Ureter (tissue), 1 donor: ENCODE data around the gene STPG4. TPM values are rescaled to one million over a fixed set of nuclear protein-coding genes. Genes with fewer than 3 reads are reported as not detected.
A peak's percentile ranks its signal among the peaks of the same experiment; 100 is the strongest.
"Not testable (repeated sequence)": the region's sequence is repeated elsewhere in the genome, so short reads cannot be mapped to it uniquely, and the experiment has no call there.

Source experiments
- DNase-seq: peaks from one replicate; pipeline ENCODE4 v3.0.0-alpha.2; 2020; ENCODE audit warnings: low spot score
- total RNA-seq: library from RNA; stranded (reverse); gene quantifications from one replicate; pipeline ENCODE4 v1.2.4, GENCODE V29; 2023
- donor health status: DM: yes; HTN: yes; CAD: no.

Gene STPG4
- total RNA-seq, 1 donor from 2014 or later, result not detected

DNA sequence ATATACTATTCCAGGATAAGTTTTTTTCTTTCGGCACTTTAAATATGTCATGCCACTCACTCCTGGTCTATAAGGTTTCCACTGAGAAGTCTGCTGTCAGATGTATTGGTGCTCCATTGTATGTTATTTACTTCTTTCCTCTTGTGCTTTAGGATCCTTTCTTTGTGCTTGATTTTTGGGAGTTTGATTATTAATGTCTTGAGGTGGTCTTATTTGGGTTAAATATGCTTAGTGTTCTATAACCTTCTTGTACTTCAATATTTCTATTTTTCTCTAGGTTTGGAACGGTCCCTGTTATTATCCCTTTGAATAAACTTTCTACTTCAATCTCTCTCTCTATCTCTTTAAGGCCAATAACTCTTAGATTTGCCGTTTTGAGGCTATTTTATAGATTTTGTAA is 28.3 kb downstream of the STPG4 start:
- DNase-seq, result no peak

- not testable (repeated sequence) for DNase-seq
Measured at GRCh38 chr2:47124740-47125139, 30.4 kb downstream of the STPG4 start.

- DNase-seq, result not testable (repeated sequence)
Measured at GRCh38 chr2:47120424-47120823, 34.7 kb downstream of the STPG4 start.

GRCh38 chr2:47119001-47119400 is 36.1 kb downstream of the STPG4 start:
- DNase-seq, result no peak

- no peak for DNase-seq
Measured at GRCh38 chr2:47118581-47118980, 36.5 kb downstream of the STPG4 start.

GRCh38 chr2:47112665-47113435 is 42.3 kb downstream of the STPG4 start:
- no peak for DNase-seq

DNA sequence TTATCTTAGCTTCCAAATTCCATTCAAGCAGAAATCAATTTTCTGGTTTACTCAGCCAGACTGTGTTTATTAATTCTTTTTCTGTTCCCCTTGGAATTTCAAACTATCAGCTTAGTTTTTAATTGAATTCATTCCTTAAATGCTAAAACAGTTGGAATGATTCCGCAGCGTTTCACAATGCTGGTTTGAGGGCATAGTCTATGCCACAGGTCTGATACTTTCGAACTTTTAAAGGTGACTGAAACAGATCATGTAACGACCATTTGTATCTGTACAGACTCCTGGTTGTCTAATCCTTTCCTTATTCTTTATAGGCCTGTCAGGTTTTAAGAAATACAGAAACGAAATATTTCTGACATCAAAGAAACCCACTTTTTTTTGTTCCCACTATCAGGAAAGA is 45.4 kb downstream of the STPG4 start:
- DNase-seq, result no peak

- DNase-seq, result no peak
Measured at GRCh38 chr2:47109007-47109375, 46.1 kb downstream of the STPG4 start.

DNA sequence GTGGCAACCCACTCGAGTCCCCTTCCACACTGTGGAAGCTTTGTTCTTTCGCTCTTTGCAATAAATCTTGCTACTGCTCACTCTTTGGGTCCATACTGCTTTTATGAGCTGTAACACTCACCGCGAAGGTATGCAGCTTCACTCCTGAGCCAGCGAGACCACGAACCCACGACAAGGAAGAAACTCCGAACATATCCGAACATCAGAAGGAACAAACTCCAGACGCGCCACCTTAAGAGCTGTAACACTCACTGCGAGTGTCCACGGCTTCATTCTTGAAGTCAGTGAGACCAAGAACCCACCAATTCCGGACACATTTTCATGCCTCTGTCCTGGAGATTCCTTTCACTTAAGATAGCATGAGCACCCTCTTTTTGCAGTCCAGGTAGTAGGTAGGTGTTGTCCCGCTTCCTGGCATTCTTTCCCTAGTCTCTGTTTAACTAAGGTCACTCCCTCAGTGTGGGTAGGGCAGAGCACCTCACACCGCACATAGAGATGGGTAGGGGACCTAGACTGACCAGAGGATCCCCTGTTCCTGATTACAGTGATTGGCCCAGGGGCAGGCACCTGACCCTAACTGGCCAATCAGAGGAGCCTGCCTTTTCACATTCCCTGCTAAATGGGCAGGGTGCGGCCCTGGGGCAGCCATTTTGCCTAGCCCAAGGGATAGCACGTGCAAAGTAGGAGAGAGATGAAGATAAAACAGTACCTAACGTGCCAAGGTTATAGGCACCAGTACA is 46.7 kb downstream of the STPG4 start:
- DNase-seq, result peak; percentile 24

DNA sequence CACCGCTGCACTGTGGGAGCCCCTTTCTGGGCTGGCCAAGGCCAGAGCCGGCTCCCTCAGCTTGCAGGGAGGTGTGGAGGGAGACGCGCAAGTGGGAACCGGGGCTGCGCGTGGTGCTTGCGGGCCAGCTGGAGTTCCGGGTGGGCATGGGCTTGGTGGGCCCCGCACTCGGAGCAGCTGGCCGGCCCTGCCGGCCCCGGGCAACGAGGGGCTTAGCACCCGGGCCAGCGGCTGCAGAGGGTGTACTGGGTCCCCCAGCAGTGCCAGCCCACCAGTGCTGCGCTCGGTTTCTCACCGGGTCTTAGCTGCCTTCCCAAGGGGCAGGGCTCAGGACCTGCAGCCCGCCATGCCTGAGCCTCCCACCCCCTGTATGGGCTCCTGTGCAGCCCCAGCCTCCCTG is 47.9 kb downstream of the STPG4 start:
- peak; percentile 29 for DNase-seq

- DNase-seq, result not testable (repeated sequence)
Measured at GRCh38 chr2:47106231-47106630, 48.9 kb downstream of the STPG4 start.

DNA sequence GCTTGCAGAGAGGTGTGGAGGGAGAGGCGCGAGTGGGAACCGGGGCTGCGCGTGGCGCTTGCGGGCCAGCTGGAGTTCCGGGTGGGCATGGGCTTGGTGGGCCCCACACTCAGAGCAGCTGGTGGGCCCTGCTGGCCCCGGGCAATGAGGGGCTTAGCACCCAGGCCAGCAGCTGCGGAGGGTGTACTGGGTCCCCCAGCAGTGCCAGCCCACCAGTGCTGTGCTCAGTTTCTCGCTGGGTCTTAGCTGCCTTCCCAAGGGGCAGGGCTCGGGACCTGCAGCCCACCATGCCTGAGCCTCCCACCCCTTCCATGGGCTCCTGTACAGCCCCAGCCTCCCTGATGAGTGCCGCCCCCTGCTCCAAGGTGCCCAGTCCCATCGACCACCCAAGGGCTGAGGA is 55.4 kb downstream of the STPG4 start:
- not testable (repeated sequence) for DNase-seq

DNA sequence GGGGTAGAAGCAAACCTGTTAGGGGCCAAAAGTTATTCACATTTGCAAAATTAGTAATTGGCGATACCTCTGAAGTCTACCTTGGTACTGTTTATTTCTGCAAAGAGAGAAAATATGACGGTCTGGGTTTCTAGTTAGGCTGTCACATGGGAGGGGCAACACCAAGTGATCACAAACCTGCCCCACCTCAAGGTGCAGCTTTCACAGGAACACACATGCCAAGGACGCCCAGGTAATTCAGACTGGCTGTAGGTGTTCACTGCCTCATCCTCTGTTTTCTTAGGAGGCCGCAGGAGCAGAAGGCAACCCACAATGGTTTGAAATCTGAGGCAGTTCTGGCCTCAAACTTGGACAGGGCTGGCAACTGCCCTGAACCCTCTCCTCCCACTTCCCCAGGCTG is 56.2 kb downstream of the STPG4 start:
- no peak for DNase-seq

- DNase-seq, result no peak
Measured at GRCh38 chr2:47097563-47097962, 57.5 kb downstream of the STPG4 start.

- no peak for DNase-seq
Measured at GRCh38 chr2:47096451-47096850, 58.7 kb downstream of the STPG4 start.

GRCh38 chr2:47095349-47096020 is 59.6 kb downstream of the STPG4 start:
- DNase-seq, result no peak

DNA sequence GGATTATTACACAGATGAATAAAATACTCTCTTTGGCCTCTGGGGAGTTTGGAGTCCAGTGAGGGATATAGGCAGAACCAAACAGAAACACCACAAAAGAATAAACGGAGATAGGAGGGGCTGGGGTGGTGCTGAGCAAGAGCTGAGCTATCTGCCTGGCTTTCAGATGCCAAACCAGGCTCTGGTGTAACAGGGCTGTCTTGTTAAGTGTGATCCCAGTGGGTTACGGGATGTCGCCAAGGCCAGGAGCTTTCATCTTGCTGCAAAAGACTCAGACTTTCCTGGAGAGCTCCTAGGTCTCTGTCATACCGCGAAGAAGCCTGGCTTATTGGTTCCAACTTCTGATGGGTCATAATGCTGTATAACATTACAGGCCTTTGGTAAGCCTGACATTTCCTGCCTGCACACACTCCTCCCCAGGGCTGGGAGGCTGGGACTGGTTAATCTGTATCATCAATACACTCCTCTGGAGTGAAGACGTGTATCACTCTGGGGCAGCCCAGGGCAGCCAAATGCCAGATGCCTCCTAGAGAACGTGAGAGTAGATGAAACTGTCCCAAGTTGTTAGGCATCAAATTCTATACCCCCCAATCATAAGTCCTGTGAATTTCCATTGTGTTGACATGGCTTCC is 60.5 kb downstream of the STPG4 start:
- DNase-seq, result no peak

- no peak for DNase-seq
Measured at GRCh38 chr2:47093626-47094025, 61.5 kb downstream of the STPG4 start.

DNA sequence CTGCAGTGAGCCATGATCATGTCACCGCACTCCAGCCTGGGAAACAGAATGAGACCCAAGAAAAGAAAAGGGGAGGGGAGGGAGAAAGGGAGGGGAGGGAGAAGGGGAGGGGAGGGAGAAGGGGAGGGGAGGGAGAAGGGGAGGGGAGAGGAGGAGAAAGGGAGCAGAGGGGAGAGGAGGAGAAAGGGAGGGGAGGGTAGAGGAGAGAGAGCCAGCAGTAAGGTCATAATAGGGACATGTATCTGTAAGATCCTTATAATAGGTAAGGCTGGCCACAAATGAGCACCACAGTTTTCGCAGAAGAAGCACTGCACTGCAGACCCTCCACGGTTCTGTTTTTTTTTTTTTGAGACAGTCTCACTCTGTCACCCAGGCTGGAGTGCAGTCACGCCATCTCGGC is 62.6 kb downstream of the STPG4 start:
- no peak for DNase-seq

- no peak for DNase-seq
Measured at GRCh38 chr2:47091118-47091517, 64.0 kb downstream of the STPG4 start.

- no peak for DNase-seq
Measured at GRCh38 chr2:47089083-47089464, 66.0 kb downstream of the STPG4 start.

GRCh38 chr2:47088371-47089082 is 66.6 kb downstream of the STPG4 start:
- no peak for DNase-seq
